GM04503 (cell line): Measurements from ENCODE around the gene ADAM30.
"Not testable (repeated sequence)": the region's sequence is repeated elsewhere in the genome, so short reads cannot be mapped to it uniquely, and the experiment has no call there.

Source experiments
- DNase-seq: peaks from one replicate; pipeline ENCODE4 v3.0.0-alpha.2; 2012; ENCODE audit warnings: low read depth

Gene ADAM30

DNA sequence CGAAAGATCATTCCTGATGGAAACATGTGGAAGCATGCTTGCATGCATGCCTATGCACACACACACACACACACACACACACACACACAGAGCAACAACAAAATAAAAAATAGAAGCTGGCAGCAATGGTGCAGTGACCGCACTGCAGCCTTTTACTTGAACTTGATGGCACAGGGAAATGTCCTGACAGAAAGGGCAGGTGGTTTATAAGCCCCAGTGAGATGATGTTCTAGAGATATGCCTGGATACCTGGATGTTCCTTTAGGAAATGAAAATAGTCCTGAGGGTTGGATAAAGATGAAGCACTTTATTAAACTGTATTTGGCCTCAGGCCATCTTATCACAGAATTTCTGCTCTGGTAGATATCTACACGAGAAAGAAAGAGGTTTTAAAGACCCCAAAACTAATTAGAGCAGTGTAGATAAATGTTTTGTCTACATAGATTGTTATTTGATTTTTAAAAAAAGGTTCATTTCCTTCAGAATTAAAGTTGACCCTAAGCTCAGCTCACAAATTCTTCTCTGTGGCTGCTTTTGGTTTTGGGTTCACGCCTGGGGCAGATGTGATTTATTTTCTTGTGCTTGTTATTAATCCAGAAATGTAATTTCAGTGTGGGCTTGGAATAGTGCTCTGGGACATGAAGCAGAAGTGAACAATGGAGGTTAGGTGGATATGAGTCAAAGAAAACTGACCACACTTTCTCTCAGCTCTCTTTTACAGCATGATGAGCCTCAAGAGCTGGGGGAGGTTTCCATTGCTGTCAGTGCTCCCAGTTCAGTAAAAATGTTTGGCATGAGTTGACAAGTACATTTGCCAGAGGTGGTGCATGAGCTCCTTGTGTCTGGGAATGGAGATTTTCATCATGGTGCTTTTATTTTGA, 22.9 kb downstream of the ADAM30 start:
- DNase-seq = peak; percentile 86

DNA sequence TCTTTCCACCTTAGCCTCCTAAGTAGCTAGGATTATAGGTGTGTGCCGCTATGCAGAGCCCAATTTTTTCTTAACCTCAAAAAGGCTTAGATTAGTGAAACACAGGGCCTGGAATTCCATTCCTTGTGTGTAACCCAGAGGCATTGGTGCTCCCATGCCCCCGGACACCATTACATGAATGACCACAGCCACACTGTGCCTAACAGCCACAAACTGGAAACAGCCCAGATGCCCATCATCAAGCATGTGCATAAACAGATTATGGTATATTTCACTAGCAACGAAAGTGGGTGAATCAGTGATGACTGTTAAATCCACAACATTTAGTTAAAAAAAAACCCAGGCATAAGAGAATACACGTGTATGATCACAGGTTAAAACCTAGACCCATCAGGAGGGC, 24.4 kb downstream of the ADAM30 start:
- DNase-seq = no peak

DNA sequence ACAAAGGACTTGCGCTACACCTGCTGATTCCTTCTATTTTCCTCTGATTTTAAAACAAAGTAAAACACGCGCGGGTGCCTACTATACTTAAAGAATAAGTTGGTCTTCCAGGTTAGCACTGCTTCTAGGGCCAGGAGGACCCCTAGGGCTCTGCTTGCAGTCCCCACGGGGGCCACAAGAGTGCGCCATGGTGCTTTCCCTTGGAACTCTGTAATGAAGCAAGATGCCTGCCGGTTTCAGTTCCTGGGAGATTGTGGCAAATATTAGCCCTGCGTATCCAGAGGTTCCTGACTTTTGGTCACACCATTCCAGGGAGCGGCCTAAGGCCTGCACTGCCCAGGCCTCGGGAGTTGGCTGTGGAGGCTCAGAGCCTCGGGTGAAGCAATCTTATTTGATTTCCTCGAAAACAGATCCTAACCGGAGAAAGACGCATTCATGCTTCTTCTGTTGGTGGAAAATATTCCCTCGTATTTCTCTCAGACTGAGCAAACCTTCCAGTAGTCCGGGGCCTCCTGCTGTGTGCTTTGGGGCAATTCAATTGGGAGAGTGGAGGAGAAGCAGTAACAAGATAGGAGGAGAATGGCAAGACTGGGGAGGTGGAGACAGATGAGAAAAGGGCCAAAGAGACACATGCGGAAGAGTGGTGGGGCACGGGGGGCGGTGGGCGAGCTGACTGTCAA, 25.3 kb downstream of the ADAM30 start:
- DNase-seq = no peak

DNA sequence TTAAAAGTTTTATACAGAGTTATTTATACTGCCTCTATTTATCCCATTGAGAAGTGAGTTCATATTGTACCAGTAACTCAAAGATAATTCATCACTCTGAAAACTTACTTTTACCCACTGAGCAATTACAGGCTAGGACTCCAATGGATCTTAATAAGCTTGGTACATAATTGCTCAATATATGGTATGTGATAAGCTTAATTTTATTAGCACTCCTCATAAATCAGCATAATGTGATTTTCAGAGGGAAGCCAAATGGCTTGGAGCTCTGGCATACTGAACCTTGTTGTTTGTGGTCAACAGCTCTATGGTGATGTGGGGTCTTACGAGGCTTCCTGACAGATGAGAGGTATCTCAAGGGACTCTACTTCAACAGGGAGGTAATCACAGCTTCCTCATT, 26.3 kb downstream of the ADAM30 start:
- no peak for DNase-seq

DNA sequence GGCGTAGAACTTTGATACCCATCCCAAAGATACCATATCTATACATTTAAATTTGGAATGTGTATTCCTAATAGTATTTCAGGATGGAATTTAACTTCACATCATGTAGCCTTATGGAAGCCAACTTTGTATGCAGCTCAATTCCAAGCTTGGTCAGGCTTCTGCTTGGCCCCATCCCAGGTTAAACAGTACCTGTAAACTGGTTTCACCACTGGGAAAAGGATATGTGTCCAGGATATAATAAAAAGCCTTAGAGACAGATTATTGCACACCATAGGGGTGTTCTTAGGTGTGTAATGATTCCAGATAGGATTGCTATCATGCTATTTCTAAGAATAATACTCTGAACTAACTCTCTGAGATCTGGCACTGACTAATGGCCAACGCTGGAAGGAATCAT, 28.1 kb downstream of the ADAM30 start:
- no peak for DNase-seq

DNA sequence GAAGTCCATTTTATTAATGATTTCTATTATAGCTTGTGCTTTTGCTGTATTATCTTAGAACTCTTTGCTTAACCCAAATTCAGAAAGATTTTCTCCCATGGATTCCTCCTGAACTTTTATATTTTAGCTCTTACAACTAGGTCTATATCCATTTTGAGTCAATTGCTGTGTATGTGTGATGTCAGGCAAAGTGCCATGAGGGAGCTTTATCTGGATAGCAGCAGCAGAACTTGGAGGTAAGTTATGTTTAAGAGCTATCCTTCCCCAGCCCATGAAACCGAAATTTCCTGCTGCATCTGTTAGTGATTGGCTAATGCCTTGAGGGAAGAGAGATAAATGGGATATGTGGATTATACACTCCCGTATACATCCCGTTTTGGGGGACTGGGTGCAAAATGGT, 29.9 kb downstream of the ADAM30 start:
- DNase-seq = no peak

DNA sequence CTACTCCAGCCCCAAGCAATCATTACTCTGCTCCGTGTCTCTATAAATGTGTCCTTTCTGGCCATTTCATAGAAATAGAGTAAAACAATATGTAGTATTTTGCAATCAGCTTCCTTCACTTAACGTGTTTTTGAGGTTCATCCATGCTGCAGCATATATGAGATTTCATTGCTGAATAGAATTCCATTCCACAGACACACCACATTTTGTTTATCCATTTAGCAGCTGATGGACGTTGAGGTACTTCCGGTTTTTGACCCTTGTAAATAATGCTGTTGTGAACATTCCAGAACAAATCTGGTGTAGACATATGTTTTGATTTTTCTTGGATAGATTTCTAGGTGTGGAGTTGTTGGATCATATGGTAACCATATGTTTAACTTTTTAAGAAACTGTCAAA, 30.7 kb downstream of the ADAM30 start:
- DNase-seq = no peak

DNA sequence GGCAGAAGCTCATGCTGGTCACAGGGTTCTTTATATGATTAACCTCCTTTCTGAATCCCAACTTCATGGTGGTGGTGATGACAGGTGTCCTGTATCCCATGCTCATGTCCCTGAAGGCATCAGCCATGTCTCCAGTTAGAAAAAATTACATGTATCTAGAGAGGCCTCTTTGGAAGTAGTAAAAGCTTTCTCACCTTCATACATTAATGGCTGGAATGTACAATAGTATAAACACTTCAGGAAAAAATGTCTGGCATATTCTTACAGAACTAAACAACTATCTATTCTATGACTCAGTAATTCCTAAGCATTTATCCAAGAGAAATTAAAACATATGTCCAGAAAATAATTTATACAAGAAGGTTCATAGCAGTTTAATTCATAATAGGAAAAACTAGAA, 34.0 kb downstream of the ADAM30 start:
- no peak for DNase-seq

DNA sequence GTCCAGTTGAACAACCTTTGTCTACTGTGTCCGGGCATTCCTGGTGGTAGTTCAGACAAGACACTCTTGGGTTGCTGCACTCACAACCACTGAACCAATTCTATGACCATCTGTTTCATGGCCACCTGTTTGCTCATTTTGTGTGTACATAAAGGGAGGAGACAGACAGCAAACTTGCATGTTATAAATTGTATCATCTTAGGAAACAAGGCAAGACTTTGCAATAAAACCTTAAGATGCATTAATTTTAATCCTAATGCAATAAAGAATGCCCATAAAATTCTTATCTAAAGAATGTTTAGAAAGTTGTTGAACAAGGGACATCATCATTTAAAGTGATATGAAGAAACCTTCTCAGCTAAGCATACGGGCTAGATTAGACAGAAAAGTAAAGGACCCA, 34.8 kb downstream of the ADAM30 start:
- DNase-seq = no peak

DNA sequence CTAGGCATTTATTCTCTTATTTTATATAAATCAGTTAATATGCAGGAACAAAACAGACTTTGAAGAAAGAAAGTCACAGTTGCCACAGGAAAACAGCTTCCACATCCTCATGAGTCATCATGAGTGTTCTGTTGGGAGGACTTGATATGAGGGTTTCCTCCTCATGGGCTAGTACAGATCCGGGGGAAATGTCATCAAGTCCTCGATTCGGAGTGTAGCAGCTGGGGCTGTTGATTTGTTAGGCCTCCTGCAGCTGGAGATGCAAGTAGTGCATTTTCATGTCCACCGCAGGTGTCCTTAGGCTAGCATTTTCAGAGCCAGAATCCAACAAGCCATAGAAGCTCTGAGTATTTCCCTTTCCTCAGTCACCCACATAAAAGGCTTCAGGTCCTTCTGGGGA, 36.7 kb downstream of the ADAM30 start:
- no peak for DNase-seq

DNA sequence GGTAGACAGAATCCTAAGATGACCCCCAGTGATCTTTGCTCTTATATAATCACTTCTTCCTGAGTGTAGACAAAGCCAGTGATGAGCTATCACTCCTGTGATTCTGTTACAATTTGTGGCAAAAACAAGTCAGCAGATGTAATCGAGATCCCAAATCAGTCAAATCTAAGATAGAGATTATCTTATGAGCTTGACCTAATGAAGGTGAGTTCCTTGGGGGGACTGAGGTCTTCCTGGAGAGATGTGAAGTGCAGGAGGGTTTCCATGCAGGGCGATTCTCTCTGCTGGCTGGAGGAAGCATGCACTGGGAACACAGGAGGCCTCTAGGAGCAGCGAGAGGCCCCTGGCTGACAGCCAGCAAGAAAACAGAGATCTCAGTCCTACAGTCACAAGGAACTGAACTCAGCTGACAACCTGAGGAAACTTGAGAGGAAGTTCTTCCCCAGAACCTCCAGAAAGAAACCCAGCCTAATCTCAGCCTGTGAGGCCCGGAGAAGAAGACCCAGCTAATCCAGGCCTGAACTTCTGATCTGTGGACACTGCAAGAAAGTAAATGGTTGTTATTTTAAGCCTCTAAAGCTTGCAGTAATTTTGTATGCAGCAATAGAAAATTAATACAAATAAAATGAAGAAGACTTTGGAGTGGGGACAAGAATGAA, 37.6 kb downstream of the ADAM30 start:
- not testable (repeated sequence) for DNase-seq

DNA sequence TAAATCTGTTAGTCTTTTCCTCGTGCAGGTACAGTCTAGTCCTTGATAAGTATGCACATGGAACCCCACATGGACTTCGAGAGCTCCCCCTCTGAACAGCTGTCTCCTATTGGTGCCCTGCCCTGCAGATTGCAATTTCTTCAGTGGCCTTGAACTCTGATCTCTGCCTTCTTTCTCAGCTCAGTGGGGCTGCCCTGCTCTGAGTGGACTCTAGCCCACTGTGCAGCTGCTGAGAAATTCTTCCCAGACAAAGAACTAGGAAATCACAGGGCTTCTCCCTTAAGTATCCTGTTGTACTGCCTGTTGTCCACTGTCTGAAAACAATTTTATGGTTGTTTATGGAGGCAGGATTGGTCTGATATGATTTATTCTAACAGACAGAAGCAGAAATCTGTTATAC, 38.2 kb downstream of the ADAM30 start:
- DNase-seq = no peak

DNA sequence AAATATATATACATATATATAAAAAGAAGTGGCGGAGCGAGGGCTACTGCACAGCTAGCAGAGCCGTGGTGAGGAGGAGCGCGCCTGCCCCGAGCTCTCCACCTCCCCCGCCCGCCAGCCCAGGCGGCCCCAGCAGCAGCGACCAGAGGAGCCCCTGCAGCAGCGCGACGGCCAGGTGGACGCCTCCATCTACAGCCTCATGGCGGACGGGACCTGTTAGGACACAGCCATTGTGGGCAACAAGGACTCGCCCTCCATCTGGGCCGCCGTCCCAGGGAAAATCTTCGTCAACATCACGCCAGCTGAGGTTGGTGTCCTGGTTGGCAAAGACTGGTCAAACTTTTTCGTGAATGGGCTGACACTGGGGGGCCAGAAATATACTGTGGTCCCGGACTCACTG, 43.2 kb downstream of the ADAM30 start:
- no peak for DNase-seq

DNA sequence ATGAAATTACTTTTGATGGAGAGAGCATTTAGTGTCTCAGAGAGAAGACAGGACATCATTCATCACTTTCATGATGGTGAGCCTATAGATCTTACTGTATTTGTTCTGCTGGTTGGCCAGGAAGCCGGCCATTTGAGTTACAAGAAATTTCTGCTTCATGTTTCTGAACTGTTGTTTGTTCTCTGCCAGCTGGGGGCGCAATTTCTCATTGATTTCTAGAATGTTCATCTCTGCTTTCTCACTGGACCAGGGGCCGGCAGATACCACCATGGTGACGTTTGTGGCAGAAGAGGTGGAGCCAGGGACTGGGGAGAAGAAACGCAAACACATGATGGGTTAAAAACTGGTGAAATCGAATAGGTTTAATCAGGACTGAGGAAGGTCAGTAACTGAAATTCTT, 52.1 kb downstream of the ADAM30 start:
- not testable (repeated sequence) for DNase-seq
